ENCODE results near the gene ATP5F1D. TPM values are rescaled to one million over a fixed set of nuclear protein-coding genes. Genes with fewer than 3 reads are reported as not detected.
A peak's percentile ranks its signal among the peaks of the same experiment; 100 is the strongest.

The ATP5F1D gene
- total RNA-seq, 1 experiment from 2014 or later: 179 TPM

GRCh38 chr19:1288833-1289685, 47.5 kb downstream of the ATP5F1D start:
- H3K4ac ChIP-seq (ENCODE audit: low read depth, low read length): no peak overlapping the region
- no peak overlapping the region for H3K18ac ChIP-seq (ENCODE audit: insufficient read length, low read depth, low read length)
- no peak for DNase-seq
- no peak overlapping the region for H3K4me2 ChIP-seq (ENCODE audit: insufficient read depth, insufficient read length, low read length)
- no peak overlapping the region for H3K9ac ChIP-seq (ENCODE audit: extremely low read depth, insufficient read length, low read length)
- no peak overlapping the region for H2BK120ac ChIP-seq (ENCODE audit: low read depth, low read length, poor library complexity, severe bottlenecking)
- H3K27me3 ChIP-seq (ENCODE audit: insufficient read depth, low read length): no peaks in the 10 kb centered on the region
- TF ChIP-seq CTCF (conservative IDR thresholded peaks at IDR 0.05): no peak
- H3K23ac ChIP-seq (ENCODE audit: insufficient read length, low read depth, low read length): peak overlapping the region; percentile 1
- no CpG with 5 or more reads among the region's 41 CpGs for WGBS (ENCODE audit: extremely low coverage, insufficient read length, low lambda C conversion rate)
- H2AFZ ChIP-seq (ENCODE audit: low read length): no peak overlapping the region
- peaks cover 6 to 20% of the 10 kb centered on the region in 2 experiments for H3K4me1 Mint-ChIP-seq
- H4K91ac ChIP-seq (ENCODE audit: insufficient read length, low read depth, low read length): no peak overlapping the region
- H3K9me3 ChIP-seq (ENCODE audit: control insufficient read depth, low read depth, low read length): no peaks in the 10 kb centered on the region
- no peak overlapping the region for H4K8ac ChIP-seq (replicated peaks; ENCODE audit: insufficient read length, low read depth, low read length)
- H3K27ac Mint-ChIP-seq: no peak overlapping the region
- no peak overlapping the region; the same call in 1 of the 2 replicates for H3K14ac ChIP-seq (ENCODE audit: insufficient read depth, low read length)
- H3T11ph ChIP-seq (ENCODE audit: low read length): no peak overlapping the region
- no peak overlapping the region for H2BK15ac ChIP-seq (ENCODE audit: low read depth, low read length)
- no peaks in the 10 kb centered on the region for H3K36me3 Mint-ChIP-seq (ENCODE audit: insufficient read depth in 1 of 3, low read depth in 3 of 3)
- H3K79me1 ChIP-seq (ENCODE audit: insufficient read depth, low read depth, low read length, poor library complexity, severe bottlenecking): no peaks in the 10 kb centered on the region
- peaks cover 4% of the 10 kb centered on the region for H3K23me2 ChIP-seq (ENCODE audit: insufficient read length, low read depth, low read length, poor library complexity, severe bottlenecking)
- H3K27ac ChIP-seq (ENCODE audit: insufficient read length, low read depth, low read length): no peak overlapping the region
- no peaks in the 10 kb centered on the region for H3K4me1 ChIP-seq (ENCODE audit: insufficient read depth, low read length)
- peaks cover 13% of the 10 kb centered on the region for H3K27me3 Mint-ChIP-seq (ENCODE audit: low read depth)
- 0 out of 5 replicates have a peak overlapping the region, but pooled peaks of 1 of the 2 experiments have one; percentile 5 for H3K4me3 Mint-ChIP-seq
- H3K9me3 Mint-ChIP-seq: no peaks in the 10 kb centered on the region
- H4K20me1 ChIP-seq (ENCODE audit: control insufficient read depth, insufficient read depth, insufficient read length): no peaks in the 10 kb centered on the region
- no peak overlapping the region for H4K5ac ChIP-seq (ENCODE audit: insufficient read length, low read depth, low read length)
- H3K56ac ChIP-seq (ENCODE audit: insufficient read length, low read depth, low read length): peak overlapping the region; percentile 37
- no peak overlapping the region for H2BK5ac ChIP-seq (ENCODE audit: insufficient read length, low read length)
- peaks cover 2% of the 10 kb centered on the region; the same call in 1 of the 2 replicates for H3K79me2 ChIP-seq (ENCODE audit: insufficient read depth, low read length)
- no peak overlapping the region for H2BK20ac ChIP-seq (ENCODE audit: low read depth, low read length, poor library complexity, severe bottlenecking)
- H2AK5ac ChIP-seq (ENCODE audit: insufficient read length, low read length): no peak overlapping the region
- no peak overlapping the region for H2BK12ac ChIP-seq (ENCODE audit: insufficient read length, low read depth, low read length)

All from H9 (cell line).